GM19324 (cell line): ENCODE data around the gene CBLB.

ENCODE experiments used
- ATAC-seq: cut with Tn5 transposase; IDR thresholded peaks from one replicate; pipeline ENCODE4 v1.9.1; 2021; ENCODE audit warnings: mild to moderate bottlenecking, moderate library complexity; ENCODE audit not compliant: unreplicated experiment, low FRiP score

The CBLB gene

GRCh38 chr3:105719791-105720190 lies 149.0 kb downstream of the CBLB start:
- no peak for ATAC-seq

GRCh38 chr3:105715372-105715771 lies 153.4 kb downstream of the CBLB start:
- ATAC-seq, result no peak

- ATAC-seq, result no peak
Observed at GRCh38 chr3:105714453-105714852, 154.4 kb downstream of the CBLB start.

GRCh38 chr3:105708980-105709379 lies 159.8 kb downstream of the CBLB start:
- no peak for ATAC-seq

GRCh38 chr3:105707009-105707408 lies 161.8 kb downstream of the CBLB start:
- ATAC-seq, result no peak

GRCh38 chr3:105704726-105705410 lies 163.9 kb downstream of the CBLB start:
- ATAC-seq, result no peak

- no peak for ATAC-seq
Observed at GRCh38 chr3:105700575-105700974, 168.2 kb downstream of the CBLB start.

GRCh38 chr3:105691633-105692032 lies 177.2 kb downstream of the CBLB start:
- ATAC-seq, result no peak

GRCh38 chr3:105691053-105691452 lies 177.8 kb downstream of the CBLB start:
- no peak for ATAC-seq

- ATAC-seq, result no peak
Observed at GRCh38 chr3:105688821-105689220, 180.0 kb downstream of the CBLB start.

- no peak for ATAC-seq
Observed at GRCh38 chr3:105686278-105686897, 182.4 kb downstream of the CBLB start.

- ATAC-seq, result no peak
Observed at GRCh38 chr3:105679951-105680350, 188.9 kb downstream of the CBLB start.

GRCh38 chr3:105678017-105678416 lies 190.8 kb downstream of the CBLB start:
- no peak for ATAC-seq

GRCh38 chr3:105676621-105677300 lies 192.1 kb downstream of the CBLB start:
- no peak for ATAC-seq

- no peak for ATAC-seq
Observed at GRCh38 chr3:105674437-105675065, 194.3 kb downstream of the CBLB start.

GRCh38 chr3:105672996-105673395 lies 195.8 kb downstream of the CBLB start:
- no peak for ATAC-seq

- ATAC-seq, result no peak
Observed at GRCh38 chr3:105662306-105662705, 206.5 kb downstream of the CBLB start.

- no peak for ATAC-seq
Observed at GRCh38 chr3:105661461-105661860, 207.4 kb downstream of the CBLB start.

GRCh38 chr3:105656651-105657504 lies 211.9 kb downstream of the CBLB start:
- no peak for ATAC-seq

- no peak for ATAC-seq
Observed at GRCh38 chr3:105653868-105654267, 214.9 kb downstream of the CBLB start.
